HG02870 (cell line): Measurements from ENCODE around the gene DCP1A.
"Not testable (repeated sequence)": the region's sequence is repeated elsewhere in the genome, so short reads cannot be mapped to it uniquely, and the experiment has no call there.

Experiments used
- ATAC-seq: cut with Tn5 transposase; IDR thresholded peaks from one replicate; pipeline ENCODE4 v1.9.1; 2021; ENCODE audit warnings: mild to moderate bottlenecking, moderate library complexity; ENCODE audit not compliant: unreplicated experiment

Gene DCP1A

DNA sequence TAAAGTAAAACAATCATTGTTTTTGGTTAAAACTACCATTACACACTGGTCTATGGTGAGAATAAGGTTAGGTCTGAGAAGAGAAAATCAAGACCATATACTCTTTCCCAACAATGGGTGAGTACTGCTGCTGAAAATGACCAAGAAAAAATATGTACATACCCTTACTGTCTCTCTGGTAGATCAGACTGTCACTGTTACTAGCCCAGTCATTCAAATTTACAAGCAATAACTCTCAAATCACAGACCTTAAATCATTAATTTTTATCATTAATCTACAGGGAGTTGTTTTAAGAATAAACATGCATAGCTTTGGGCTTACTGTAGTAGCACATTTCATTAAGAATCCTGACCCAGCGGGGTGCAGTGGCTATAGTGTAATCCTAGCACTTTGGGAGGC is 17.4 kb downstream of the DCP1A start:
- ATAC-seq: no peak

DNA sequence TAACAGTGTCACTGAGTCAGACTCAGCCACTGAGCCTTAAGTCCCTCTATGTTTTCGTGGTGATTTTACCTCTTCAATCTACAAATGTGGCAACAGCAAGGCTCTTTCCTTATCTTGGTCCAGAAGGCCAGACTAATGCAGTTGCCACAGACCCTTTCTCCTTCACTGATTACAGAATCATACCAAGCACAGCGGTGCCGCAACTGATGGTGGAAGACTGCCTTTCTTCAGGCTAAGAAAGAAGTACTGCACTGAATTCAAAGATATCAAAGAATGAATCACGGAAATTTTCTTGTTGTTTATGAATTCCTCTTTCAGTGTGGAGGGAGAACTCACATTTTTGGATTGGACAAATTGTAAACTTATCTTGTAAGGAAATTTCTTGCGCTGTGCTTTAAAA is 18.6 kb downstream of the DCP1A start:
- no peak for ATAC-seq

DNA sequence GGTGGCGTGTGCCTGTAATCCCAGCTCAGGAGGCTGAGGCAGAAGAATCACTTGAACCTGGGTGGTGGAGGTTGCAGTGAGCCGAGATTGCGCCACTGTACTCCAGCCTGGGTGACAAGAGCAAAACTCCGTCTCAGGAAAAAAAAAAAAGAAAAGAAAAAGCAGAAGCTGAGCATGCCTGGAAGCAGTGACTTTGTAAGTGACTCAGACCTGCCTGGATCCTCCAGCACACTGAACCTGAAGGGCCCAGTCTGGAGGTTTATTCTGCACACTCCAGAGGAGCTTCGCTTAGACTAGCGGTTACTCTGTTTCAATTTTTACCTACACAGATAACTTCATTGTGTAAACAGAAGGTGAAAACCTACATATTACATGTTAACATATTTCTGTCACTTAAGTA is 19.4 kb downstream of the DCP1A start:
- ATAC-seq: not testable (repeated sequence)

DNA sequence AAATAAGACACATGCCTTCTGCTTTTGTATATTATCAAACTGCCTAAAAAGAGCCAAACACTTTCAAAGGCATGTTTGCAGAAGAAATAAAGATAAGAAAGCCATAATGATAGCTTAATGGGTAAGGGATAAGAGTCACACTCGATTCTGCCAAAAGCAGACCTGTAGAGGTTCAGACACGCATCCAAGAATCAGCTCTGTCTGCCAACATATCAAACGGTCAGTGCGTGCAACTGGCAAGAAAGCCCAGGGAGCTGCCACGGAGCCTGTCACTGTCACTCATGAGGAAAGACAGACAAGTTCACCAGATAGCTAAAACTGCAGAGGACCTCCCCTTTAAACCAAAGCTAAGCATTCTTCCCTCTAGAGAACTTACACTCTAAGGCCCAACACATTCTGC is 23.2 kb downstream of the DCP1A start:
- no peak for ATAC-seq

DNA sequence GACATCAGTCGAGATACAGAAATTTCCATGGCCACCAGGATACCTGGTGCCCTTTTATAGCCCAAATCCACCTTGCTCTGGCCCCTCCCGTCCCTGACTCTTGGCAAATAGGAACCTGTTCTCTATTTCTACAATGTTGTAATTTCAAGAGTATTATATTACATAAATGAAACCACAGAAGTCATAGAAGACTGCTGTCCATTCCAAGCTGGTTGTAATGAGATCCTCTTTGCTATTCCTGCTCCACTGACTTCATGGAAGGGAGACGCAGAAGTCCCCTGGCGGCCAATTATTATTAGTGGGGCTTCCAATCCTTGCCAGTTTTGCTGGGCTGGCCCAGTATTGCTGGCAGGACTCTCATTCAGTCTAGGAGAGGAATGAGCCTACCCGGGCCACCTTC is 26.6 kb downstream of the DCP1A start:
- no peak for ATAC-seq

DNA sequence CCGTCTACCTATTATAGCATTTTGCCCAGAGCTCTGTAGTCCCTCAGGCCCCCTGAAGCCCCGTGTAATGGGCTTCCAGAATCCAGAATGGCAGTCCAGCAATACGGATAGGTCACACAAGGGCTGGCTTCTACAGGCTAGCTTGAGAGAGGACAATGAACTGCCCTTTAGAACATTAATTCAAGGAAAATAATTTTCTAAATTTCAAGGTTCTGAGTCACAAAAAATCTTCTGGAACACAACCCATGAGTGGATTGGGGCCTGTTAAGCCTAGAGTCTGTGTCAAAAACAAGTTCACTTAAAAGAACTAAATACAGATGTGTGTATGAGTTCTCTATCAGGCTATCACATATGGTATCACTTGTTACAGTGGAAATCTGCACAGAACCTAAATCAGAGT is 28.8 kb downstream of the DCP1A start:
- ATAC-seq: no peak

DNA sequence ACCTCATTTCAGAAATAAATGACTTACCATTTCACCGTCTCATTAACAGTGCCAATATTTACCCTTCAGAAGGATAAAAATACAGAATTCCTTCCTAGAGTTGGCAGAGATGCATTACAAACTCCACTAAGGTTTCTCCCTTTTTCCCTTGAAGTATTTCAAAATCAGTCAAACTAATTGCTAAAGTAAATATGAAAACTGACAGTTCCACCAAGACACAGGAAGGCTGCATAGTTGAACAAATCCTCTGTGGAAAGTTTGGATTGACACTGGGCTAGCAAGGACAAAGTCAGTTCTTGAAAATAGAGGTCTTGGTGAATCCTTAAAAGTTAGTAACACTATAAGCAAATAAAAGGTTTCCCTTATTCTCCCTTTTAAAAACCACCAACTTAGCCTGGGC is 34.5 kb downstream of the DCP1A start:
- ATAC-seq: no peak

DNA sequence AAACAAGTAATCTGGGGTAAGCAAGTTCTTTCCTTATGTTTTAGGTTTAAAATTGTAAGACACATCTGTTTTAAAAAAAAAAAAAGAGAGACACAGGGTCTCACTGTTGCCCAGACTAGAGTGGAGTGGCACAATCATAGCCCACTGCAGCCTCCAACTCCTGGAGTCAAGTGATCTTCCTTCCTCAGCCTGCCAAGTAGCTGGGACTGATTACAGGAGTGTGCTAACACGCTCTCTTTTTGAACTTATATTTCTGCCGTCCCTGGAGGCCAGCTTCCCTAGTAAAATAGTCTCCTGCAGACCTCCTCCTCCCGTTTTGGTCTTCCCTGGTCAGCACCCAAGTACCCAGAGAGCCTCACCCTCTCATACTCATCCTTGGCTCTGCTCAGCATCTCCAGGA is 35.5 kb downstream of the DCP1A start:
- ATAC-seq: no peak

DNA sequence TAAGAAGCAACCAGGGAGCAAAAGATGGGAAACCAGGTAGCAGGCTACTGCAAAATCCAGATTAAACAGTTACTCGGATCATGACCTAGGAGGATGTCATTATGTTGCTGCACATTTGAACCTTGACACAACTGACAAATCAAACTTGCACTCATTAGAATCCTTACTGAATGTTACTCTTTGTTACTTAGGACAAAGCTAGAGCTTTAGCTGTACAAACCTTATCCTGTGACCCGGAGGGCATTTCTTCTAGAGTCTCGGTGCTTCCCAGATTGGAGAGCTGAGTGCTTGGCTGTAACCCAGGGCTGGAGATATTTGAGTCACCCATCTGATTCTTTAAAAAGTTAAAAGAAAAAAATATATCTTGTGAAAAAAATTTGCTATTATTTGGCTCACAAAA is 43.4 kb downstream of the DCP1A start:
- ATAC-seq: no peak

DNA sequence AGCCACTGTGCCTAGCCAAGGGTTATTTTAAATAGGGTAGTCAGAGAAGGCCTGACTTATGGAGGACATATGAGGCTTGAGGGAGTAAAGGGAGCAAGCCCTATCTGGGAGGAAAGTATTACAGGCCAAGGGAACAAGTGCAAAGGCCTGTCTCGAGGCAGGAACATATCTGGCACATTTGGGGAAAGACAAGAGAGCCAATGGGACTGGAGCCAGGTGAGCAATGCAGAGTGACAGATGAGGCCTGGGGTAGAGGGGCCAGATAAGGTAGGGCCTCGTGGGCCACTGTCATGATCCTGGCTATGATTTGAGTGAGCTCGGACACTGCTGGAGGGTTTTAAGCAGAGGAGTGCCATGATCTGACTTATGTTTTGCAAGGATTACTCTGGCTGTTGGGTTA is 43.8 kb downstream of the DCP1A start:
- no peak for ATAC-seq

DNA sequence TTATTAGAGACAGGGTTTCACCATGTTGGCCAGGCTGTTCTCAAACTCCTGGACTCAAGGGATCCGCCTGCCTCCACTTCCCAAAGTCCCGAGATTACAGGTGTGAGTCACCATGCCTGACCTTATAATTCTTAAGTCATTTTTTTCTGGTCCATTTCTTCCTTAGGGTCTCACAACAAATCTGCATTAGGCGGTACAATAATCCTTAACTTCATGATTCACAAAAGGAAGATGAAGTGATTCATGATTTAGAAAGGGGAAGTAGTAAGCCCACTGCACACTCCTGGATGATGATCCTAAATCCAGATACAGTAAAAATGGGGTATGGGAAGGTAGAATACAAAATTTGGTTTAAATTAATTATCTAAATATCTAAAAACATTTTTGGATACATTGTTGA is 46.5 kb downstream of the DCP1A start:
- ATAC-seq: no peak

DNA sequence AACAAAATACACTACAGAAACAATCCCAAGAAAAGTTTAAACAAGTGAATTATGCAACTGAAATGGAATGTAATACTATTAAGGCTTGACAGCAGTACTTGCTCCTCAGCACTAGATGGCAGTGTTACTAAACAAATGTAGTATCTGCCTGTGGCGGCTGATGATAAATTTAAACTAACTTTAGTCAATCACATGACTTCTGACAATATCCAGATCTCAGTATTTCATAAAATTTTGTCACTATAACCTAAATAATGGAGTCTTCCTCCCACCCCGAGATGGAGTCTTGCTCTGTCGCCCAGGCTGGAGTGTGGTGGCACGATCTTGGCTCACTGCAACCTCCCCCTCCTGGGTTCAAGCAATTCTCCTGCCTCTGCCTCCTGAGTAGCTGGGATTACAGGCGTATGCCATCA is 47.7 kb downstream of the DCP1A start:
- ATAC-seq: not testable (repeated sequence)

DNA sequence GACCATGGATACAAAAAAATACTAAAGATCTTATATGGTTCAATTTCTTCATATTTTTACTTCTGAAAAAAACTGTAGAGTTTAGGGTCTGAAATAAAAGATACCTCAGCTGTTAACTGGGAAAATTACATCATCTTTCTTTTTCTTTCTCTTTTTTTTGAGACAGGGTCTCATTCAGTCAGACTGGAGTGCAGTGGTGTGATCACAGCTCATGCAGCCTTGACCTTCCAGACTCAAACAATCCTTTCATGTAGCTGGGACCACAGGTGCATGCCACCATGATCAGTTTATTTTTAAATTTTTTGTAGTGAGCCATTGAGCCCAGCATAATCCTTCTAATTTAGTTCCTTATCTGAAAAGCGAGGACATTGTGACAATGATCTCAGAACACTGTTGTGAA is 51.9 kb downstream of the DCP1A start:
- ATAC-seq: no peak

DNA sequence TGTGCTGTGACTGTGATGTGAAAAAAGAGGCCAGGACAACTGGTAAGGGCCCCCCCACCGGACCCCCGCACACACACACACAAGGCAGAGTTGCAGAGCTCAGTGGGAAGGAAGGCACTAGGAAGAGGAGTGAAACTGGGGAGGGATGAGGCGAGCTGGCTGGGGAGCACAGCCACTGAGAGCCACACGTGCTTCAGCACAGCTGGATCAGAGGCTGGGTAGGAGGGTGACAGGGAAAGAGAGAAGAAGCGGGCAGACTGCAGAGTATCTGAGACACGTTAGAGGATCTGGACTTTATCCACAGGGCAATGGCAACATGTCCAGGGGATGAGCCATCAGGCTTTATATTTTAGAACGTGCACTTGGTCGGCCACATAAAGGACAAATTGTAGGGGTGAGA is 53.5 kb downstream of the DCP1A start:
- no peak for ATAC-seq

DNA sequence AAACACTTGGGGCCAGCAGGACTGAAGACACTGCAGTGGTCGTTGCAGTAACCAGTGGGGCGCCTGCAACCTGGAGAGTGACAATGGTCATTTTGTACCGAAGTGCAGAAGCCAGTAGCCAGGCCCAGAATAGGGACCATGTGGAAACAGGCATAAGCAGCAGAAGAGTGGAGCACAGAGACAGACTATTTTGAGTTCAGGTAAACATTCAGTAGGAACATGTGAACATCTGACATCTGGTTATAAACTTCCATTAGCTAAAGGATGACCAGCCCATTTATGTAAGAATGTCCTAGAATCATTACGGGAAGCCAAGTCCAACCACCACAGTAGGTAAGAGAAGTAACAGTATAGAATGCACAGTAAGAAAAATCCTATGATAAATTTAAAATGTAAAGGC is 59.1 kb downstream of the DCP1A start:
- ATAC-seq: no peak

DNA sequence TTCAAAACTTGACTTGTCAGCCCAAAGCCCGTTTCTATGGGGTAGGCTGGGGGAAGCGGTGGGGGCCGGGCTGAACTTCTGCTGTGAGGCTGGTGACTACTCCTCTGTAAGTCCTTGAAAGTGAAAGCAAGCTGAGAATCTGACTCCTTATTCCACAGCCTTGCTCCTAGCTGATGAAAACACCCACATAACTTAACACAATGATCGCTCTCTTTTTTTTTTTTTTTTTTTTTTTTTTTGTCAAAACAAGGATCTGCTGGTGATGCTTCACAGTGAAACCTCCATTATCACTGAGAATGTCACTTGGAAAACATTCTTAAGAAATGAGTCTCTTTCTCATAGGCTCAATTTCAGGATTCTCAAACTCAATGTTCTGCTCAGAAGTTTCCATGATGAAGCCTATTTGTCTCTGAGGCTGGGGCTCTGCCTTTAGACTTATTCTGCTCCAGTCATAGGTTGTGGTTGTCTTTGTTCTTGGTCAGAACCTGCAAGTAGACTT is 60.2 kb downstream of the DCP1A start:
- no peak for ATAC-seq

DNA sequence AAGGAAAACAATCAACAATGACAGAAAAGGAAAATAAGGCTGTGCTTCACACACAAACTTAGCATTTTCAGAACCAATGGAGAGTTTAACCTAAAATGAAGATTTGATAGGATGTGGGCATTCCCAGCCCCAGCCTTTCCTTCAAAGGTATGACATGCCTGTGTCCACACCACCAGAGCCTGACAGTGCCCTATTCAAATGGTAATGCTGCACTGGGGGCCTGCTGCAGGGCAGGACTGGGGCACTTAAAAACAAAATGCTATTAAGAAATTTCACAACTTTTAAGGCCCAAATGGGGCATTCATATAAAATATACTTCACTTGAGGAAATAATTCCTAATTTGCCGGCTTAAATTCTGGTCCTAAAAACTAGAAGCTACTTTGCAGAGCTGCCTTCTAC is 60.6 kb downstream of the DCP1A start:
- ATAC-seq: no peak

DNA sequence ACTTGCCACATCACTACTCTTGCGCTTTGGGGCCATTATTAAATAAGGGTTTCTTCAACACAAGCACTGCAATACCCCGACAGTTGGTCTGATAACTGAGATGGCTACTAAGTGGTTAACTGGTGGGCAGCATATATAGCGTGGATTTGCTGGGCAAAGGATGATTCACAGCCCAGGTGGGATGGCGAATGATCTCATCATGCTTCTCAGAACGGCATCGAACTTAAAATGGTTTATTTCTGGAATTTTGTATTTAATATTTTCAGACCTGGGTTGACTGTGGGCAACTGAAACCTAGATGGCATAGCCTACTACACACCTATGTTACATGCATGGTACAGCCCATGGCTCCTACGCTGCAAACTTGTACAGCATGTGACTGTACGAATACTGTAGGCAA is 64.8 kb downstream of the DCP1A start:
- no peak for ATAC-seq

DNA sequence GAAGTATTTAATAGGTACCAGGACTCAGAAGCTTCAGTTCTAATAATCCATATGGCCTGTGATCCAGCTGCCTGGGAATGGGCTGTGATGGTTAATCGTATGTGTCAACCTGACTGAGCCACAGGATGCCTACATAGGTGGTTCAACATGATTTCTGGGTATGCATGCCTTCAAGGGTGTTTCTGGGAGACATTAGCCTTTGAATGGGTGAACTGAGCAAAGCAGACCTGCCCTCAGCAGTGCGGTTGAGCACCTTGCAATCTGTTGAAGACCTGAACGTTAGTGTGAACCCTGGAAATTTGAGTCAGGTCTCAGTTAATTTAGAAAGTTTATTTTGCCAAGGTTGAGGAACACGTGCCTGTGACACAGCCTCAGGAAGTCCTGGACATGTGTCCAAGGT is 68.7 kb downstream of the DCP1A start:
- no peak for ATAC-seq

DNA sequence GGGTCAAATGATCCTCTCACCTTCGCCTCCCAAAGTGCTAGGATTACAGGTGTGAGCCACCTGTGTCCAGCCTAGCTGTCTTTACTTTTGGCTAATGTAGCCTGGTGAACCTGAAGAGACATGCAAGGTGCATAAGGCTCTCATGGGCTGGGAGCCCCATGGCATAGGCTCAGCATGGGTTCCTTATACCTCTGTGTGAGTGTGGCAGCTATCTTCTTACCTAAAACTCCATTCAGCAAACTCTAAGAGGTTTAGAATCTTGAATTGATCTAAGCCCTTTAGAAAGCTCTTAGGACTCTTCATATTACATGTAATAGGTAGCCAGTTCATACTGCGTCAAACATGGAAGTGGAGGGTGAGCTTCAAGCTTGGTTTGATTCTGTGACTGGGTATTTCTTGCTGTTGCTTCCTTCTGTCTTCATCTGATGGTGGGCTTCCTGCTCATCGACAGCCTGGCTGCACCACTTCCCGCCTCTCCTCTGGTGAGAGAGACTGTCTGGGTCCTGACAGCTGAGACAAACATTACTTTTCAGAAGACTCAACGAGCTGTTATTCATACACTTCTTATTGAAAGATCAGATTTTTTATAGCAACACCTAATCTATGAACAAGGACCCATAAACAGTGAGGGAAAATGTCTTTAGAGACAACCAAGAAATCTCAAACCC is 72.3 kb downstream of the DCP1A start:
- no peak for ATAC-seq

DNA sequence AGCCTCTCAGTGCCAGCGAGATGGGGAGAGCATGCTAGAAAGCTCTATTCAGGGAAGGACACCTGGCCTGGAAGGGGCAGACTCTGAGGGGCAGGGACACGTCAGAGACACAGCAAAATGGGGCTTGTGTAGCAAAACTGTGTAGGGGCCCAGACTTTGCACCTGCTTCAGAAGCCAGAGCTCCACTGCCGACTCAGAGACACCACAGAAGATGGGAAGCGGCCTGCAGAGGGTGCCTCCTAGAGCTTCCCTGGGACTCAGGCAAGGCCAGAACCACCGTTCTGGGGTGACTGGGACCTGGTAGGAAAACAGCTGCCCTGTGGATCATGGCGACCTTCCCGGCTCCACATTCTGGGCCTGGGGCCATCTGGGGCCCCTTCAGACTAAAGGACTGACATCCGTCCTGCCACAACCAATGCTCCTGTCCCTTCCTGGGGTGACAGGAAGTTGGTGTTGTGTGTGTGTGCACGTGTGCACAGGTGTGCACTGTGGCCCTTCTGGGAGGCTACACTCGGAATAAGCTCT is 74.1 kb downstream of the DCP1A start:
- no peak for ATAC-seq

DNA sequence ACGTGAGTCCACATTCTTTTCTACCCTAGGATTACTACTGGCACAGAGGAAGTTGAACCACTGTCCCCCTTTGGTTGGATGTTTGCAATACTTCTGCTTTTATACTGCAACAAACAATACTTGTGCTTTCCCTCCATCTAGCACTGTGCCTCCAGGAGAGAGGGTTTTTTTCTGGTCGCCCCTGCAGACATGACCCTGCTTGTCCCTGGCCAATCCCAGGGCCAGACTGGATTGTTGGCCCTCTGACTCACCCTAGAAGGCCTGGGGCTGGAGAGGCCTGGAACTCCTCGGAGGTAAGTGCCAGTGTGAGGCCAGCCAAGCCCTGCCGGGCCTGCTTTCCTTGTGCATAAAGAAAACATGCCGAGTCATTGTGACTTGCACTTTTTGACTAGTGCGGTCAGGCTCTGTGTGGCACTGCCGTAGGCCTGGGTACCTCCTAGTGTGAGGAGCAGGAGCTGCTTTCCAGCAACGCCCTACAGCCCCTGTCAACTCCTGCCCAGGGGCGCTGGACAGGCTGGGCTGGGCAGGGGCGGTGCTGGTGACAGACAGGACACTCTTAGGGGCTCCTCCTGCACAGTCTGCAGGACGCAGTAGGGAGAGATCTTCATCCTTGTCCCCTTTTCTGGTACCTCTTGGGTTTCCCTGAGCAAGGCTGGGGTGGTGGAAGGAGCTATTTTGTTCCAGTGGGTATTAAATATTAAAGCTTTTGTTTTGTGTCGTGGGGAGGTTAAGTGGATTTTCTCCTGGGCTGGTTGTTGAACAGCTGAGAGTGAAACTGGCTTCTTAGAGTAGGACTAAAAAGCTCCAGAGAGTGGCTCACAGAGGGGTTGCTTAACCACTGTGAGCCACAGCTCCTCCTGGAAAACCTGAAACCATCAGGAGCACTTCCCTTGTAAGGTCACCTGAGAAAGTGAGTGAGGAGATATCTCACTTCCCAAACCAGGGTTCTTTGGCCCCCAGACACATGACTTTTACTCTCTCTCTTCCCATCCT is 77.2 kb downstream of the DCP1A start:
- ATAC-seq: peak; percentile 64
